ENCODE data around the gene GRAMD1C. TPM values are rescaled to one million over a fixed set of nuclear protein-coding genes. Genes with fewer than 3 reads are reported as not detected.

GRAMD1C gene
- total and polyA plus RNA-seq, 2 of the 13 experiments (the other 11 are each of a cell fraction or from before 2014, with no cell fraction given), result 0.45 TPM; not detected in 1

DNA sequence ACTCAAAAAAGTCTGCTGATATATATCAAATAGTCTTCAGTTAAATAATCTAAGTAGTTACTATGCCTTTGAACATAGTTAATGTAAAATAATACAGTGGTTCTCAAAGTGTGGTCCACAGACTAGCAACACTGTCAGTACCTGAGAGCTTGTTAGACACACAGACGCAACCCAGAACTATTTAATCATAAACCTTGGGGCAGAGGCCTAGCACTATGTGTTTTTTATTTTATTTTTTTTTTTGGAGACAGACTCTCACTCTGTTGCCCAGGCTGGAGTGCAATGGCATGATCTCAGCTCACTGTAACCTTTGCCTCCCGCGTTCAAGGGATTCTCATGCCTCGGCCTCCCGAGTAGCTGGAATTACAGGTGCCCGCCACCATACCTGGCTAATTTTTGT is 34.7 kb downstream of the GRAMD1C start:
- Histone ChIP-seq H3K4me2 (ENCODE audit: low read depth, low read length) (no peak overlapping the region), H3K4me3 (replicated peaks in 1 of 3; ENCODE audit: insufficient read depth in 1 of 3, low read depth in 2 of 3, low read length in 3 of 3) (no peak overlapping the region), H3K79me2 (ENCODE audit: insufficient read depth, low read length) (no peaks in the 10 kb centered on the region), H3K4me1 (ENCODE audit: insufficient read depth, low read length) (peaks cover 22% of the 10 kb centered on the region), H4K20me1 (ENCODE audit: insufficient read depth, low read length) (no peaks in the 10 kb centered on the region), H3K27ac (ENCODE audit: extremely low read length, insufficient read depth, low read length) (no peak overlapping the region), H2AFZ (ENCODE audit: low read length) (no peak overlapping the region), H3K9ac (ENCODE audit: insufficient read depth, low read depth, low read length) (no peak overlapping the region), H3K36me3 (replicated peaks in 1 of 2; ENCODE audit: control insufficient read depth in 1 of 2, insufficient read depth in 2 of 2, low read length in 2 of 2) (no peaks in the 10 kb centered on the region), H3K9me3 (ENCODE audit: low read length) (no peaks in the 10 kb centered on the region), H3K27me3 (ENCODE audit: control insufficient read depth in 1 of 2, insufficient read depth in 2 of 2, low read length in 2 of 2) (no peaks in the 10 kb centered on the region; a peak in 1 of 5 replicates)
- BruUV-seq (replicated peaks), result no TSS peak
- ATAC-seq, result peak; percentile 33; the same call in 2 of the 3 replicates
- TF ChIP-seq ZNF20 (CRISPR knock-in tag; IDR thresholded peaks at IDR 0.05), result no peak
- no peak for DNase-seq (ENCODE audit: low spot score)
- WGBS (ENCODE audit: low lambda C conversion rate), result 93% methylated on average over 6 of the region's 6 CpGs
- ChIA-PET POLR2A (no interaction called here), CTCF (ENCODE audit: low intra/inter-chr PET ratio, low total read pairs) (no interaction called here)
- in situ Hi-C loops (cut with HindIII; ENCODE audit: extremely low pct_ligation_motif_present, low pct_unique_long_range_greater_than_20kb) (no loop called here), intact Hi-C loops (cut with micrococcal nuclease; ENCODE audit: unreplicated experiment) (no loop called here)
- FAIRE-seq, result no peak

DNA sequence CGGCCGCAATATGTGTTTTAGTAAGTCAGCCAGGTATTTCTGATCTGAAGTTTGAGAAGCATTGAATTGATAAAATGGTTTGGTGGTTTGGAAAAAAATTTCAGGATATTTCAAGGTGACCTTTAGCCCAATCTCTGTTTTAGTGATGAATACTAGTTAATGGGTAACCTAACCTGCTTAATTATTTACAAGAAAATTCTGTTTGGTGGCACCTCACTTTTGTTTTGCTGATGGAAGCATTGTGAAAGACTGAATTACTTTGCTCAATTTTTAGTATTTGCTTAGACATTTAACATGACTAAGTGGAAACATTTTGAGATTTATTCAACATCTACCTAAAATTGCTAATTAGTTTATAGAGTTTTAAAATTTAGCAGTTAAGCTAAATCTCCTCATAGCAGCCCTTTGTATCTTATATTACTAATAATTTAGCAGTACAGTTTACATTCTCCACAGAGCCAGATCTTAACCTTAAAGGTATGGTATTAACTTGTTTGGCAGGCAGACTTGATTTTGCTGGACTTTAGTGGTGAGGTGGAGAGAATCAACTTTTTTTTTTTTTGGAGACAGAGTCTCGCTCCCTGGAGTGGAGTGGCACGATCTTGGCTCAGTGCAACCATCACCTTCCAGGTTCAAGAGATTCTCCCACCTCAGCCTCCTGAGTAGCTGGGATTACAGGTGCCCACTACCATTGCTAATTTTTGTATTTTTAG is 35.4 kb downstream of the GRAMD1C start:
- BruUV-seq (replicated peaks), result no TSS peak
- no peak overlapping the region for H2AFZ ChIP-seq (ENCODE audit: low read length)
- no peaks in the 10 kb centered on the region for H4K20me1 ChIP-seq (ENCODE audit: insufficient read depth, low read length)
- POLR2A ChIA-PET, result no interaction called here
- H3K9me3 ChIP-seq (ENCODE audit: low read length), result no peaks in the 10 kb centered on the region
- peak overlapping the region; percentile 25; the same call in 1 of the 2 replicates for H3K4me2 ChIP-seq (ENCODE audit: low read depth, low read length)
- WGBS (ENCODE audit: low lambda C conversion rate), result 80% methylated on average over 4 of the region's 4 CpGs
- no peak overlapping the region for H3K27ac ChIP-seq (ENCODE audit: extremely low read length, insufficient read depth, low read length)
- H3K36me3 ChIP-seq (replicated peaks in 1 of 2; ENCODE audit: control insufficient read depth in 1 of 2, insufficient read depth in 2 of 2, low read length in 2 of 2), result no peaks in the 10 kb centered on the region
- intact Hi-C loops (cut with micrococcal nuclease; ENCODE audit: unreplicated experiment) (no loop called here), in situ Hi-C loops (cut with HindIII; ENCODE audit: extremely low pct_ligation_motif_present, low pct_unique_long_range_greater_than_20kb) (no loop called here)
- H3K4me1 ChIP-seq (ENCODE audit: insufficient read depth, low read length), result peaks cover 22% of the 10 kb centered on the region
- H3K27me3 ChIP-seq (ENCODE audit: control insufficient read depth in 1 of 2, insufficient read depth in 2 of 2, low read length in 2 of 2), result no peaks in the 10 kb centered on the region; a peak in 1 of 5 replicates
- no peak overlapping the region for H3K4me3 ChIP-seq (replicated peaks in 1 of 3; ENCODE audit: insufficient read depth in 1 of 3, low read depth in 2 of 3, low read length in 3 of 3)
- FAIRE-seq (no peak), DNase-seq (ENCODE audit: low spot score) (peak; percentile 67), ATAC-seq (peak; percentile 80)
- H3K9ac ChIP-seq (ENCODE audit: insufficient read depth, low read depth, low read length), result no peak overlapping the region
- CTCF ChIA-PET (ENCODE audit: low intra/inter-chr PET ratio, low total read pairs), result no interaction called here
- H3K79me2 ChIP-seq (ENCODE audit: insufficient read depth, low read length), result no peaks in the 10 kb centered on the region
- TF ChIP-seq GATAD2A (CRISPR knock-in tag; IDR thresholded peaks at IDR 0.05) (0 out of 2 replicates have a peak, but pooled peaks have one; percentile 24), MAFF (IDR thresholded peaks at IDR 0.05; ENCODE audit: low read depth, low read length) (peak; percentile 79), KAT2B (IDR thresholded peaks at IDR 0.05; ENCODE audit: borderline replicate concordance, low read depth, low read length) (no peak), CEBPB (IDR thresholded peaks at IDR 0.05; ENCODE audit: borderline replicate concordance, low read depth, low read length) (peak; percentile 61; the same call in 1 of the 2 replicates), POGZ (CRISPR knock-in tag; IDR thresholded peaks at IDR 0.05) (0 out of 2 replicates have a peak, but pooled peaks have one; percentile 29), PPARG (CRISPR knock-in tag; conservative IDR thresholded peaks at IDR 0.05) (peak; percentile 72; the same call in 1 of the 2 replicates), SOX5 (CRISPR knock-in tag; IDR thresholded peaks at IDR 0.05; ENCODE audit: borderline replicate concordance) (no peak)
- TF ChIP-seq, protein P1, sequence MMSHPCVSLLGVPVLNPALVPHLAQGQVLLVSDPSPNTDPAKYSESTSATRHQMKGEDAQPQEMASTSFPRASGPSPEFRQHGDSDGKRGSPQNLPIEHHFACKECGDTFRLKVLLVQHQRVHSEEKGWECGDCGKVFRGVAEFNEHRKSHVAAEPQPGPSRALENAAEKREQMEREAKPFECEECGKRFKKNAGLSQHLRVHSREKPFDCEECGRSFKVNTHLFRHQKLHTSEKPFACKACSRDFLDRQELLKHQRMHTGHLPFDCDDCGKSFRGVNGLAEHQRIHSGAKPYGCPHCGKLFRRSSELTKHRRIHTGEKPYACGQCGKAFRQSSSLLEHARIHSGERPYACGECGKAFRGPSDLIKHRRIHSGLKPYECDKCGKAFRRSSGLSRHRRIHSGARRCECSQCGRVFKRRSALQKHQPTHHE (CRISPR knock-in tag; IDR thresholded peaks at IDR 0.05; ENCODE audit: borderline replicate concordance), result no peak
- TF ChIP-seq, protein P2, sequence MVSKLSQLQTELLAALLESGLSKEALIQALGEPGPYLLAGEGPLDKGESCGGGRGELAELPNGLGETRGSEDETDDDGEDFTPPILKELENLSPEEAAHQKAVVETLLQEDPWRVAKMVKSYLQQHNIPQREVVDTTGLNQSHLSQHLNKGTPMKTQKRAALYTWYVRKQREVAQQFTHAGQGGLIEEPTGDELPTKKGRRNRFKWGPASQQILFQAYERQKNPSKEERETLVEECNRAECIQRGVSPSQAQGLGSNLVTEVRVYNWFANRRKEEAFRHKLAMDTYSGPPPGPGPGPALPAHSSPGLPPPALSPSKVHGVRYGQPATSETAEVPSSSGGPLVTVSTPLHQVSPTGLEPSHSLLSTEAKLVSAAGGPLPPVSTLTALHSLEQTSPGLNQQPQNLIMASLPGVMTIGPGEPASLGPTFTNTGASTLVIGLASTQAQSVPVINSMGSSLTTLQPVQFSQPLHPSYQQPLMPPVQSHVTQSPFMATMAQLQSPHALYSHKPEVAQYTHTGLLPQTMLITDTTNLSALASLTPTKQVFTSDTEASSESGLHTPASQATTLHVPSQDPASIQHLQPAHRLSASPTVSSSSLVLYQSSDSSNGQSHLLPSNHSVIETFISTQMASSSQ (IDR thresholded peaks at IDR 0.05; ENCODE audit: low read depth), result peak; percentile 85
- TF ChIP-seq, protein P2 (CRISPR knock-in tag; IDR thresholded peaks at IDR 0.05; ENCODE audit: borderline replicate concordance), result peak; percentile 63; the same call in 1 of the 2 replicates

All from HepG2 (cell line).